ENCODE data around the gene HIVEP1. TPM values are rescaled to one million over a fixed set of nuclear protein-coding genes. Genes with fewer than 3 reads are reported as not detected.
A peak's percentile ranks its signal among the peaks of the same experiment; 100 is the strongest.

The HIVEP1 gene
- total RNA-seq, 6 donors from 2014 or later: 22.9 to 48.5 (median 30.4) TPM

DNA sequence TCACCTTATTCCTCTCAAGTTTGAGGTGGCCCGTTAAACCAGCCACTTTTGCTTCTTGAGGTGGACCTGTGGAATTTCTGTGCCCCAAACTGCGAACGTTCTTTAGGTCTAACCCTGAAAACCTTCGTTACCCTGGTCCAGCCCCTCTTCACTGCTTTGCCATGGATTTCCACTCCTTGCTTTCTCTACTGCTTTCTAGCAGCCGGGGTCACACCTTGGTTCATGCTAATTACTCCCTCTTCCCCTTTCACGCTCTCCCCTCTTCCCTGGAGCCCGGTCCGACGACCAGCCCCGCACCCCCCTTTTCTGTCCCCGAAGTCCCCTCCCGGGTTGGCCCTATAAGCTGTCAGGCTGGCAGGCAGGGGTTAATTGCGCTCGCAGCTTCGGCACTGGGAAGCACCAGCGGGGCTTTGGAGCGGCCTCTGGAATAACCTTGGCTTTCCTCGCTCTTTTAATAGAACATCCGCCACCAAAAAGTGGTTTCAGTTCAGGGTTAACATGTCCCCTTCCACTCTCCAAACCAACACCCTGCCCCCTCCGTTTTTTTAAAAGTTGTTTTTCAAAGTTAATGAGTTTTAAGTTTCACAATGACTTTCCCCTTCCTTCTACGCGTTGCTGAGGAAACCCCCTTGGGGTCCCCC is 1.4 kb upstream of the HIVEP1 start:
- 0 to 1% methylated on average over 22 of the region's 22 CpGs for WGBS, 2 donors
- DNase-seq: peak; percentile 74 to 81
- no peaks in the 10 kb centered on the region for H3K27me3 ChIP-seq
- TF ChIP-seq EP300 (IDR thresholded peaks at IDR 0.05) (no peak), POLR2A (IDR thresholded peaks at IDR 0.05) (peak in 1 of 4 donors; percentile 34)
- H3K36me3 ChIP-seq: peaks cover 0 to 3% (median 0%) of the 10 kb centered on the region in 4 donors
- peaks cover 22 to 30% (median 26%) of the 10 kb centered on the region in 4 donors for H3K4me1 ChIP-seq
- no peaks in the 10 kb centered on the region for H3K9me3 ChIP-seq
- peak overlapping the region; percentile 56 to 92 (median 88) for H3K4me3 ChIP-seq
- peak overlapping the region; percentile 95 to 98 (median 96) for H3K27ac ChIP-seq
- peak; percentile 2 to 24 for ATAC-seq (ENCODE audit: low FRiP score in 2 of 2)

GRCh38 chr6:12011276-12012037 is 655 bp upstream of the HIVEP1 start:
- TF ChIP-seq EP300 (IDR thresholded peaks at IDR 0.05) (peak in 2 of 4 donors; percentile 49 to 61), POLR2AphosphoS5 (IDR thresholded peaks at IDR 0.05) (peak in 1 of 2 donors; percentile 56), POLR2A (IDR thresholded peaks at IDR 0.05) (peak in 2 of 4 donors; percentile 53 to 57)
- TF ChIP-seq, protein P1, sequence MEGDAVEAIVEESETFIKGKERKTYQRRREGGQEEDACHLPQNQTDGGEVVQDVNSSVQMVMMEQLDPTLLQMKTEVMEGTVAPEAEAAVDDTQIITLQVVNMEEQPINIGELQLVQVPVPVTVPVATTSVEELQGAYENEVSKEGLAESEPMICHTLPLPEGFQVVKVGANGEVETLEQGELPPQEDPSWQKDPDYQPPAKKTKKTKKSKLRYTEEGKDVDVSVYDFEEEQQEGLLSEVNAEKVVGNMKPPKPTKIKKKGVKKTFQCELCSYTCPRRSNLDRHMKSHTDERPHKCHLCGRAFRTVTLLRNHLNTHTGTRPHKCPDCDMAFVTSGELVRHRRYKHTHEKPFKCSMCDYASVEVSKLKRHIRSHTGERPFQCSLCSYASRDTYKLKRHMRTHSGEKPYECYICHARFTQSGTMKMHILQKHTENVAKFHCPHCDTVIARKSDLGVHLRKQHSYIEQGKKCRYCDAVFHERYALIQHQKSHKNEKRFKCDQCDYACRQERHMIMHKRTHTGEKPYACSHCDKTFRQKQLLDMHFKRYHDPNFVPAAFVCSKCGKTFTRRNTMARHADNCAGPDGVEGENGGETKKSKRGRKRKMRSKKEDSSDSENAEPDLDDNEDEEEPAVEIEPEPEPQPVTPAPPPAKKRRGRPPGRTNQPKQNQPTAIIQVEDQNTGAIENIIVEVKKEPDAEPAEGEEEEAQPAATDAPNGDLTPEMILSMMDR (IDR thresholded peaks at IDR 0.05): no peak
- Histone ChIP-seq H3K27ac (peak overlapping the region; percentile 95 to 98 (median 96)), H3K9me3 (no peaks in the 10 kb centered on the region), H3K27me3 (no peaks in the 10 kb centered on the region), H3K4me1 (peaks cover 22 to 30% (median 26%) of the 10 kb centered on the region in 4 donors), H3K36me3 (peaks cover 0 to 6% (median 0%) of the 10 kb centered on the region in 4 donors), H3K4me3 (peak overlapping the region; percentile 46 to 92 (median 88))
- WGBS, 2 donors: 0 to 3% methylated on average over 6 to 33 of the region's 99 CpGs
- peak; percentile 93 to 97 for ATAC-seq (ENCODE audit: low FRiP score in 2 of 2)
- peak; percentile 98 to 99 for DNase-seq

- Histone ChIP-seq H3K27ac (peak overlapping the region; percentile 95 to 98 (median 96)), H3K4me1 (peaks cover 21 to 28% (median 26%) of the 10 kb centered on the region in 4 donors), H3K4me3 (peak overlapping the region; percentile 79 to 92 (median 88)), H3K27me3 (no peaks in the 10 kb centered on the region), H3K9me3 (no peaks in the 10 kb centered on the region), H3K36me3 (peaks cover 0 to 18% (median 5%) of the 10 kb centered on the region in 4 donors)
- TF ChIP-seq EP300 (IDR thresholded peaks at IDR 0.05): peak in 1 of 4 donors; percentile 32
- TF ChIP-seq POLR2A (IDR thresholded peaks at IDR 0.05): peak in 2 of 4 donors; percentile 67 to 71
- peak; percentile 35 to 86 for TF ChIP-seq POLR2AphosphoS5 (IDR thresholded peaks at IDR 0.05)
- TF ChIP-seq, protein P1 (IDR thresholded peaks at IDR 0.05): no peak
- ATAC-seq (ENCODE audit: low FRiP score in 2 of 2) (peak; percentile 49 to 52), DNase-seq (peak; percentile 85 to 92)
- 0 to 4% methylated on average over 10 to 44 of the region's 60 CpGs for WGBS, 2 donors
Observed at GRCh38 chr6:12012558-12013306, 620 bp downstream of the HIVEP1 start.

GRCh38 chr6:12013307-12013719 is 1.2 kb downstream of the HIVEP1 start:
- Histone ChIP-seq H3K4me1 (peaks cover 16 to 25% (median 23%) of the 10 kb centered on the region in 4 donors), H3K9me3 (no peaks in the 10 kb centered on the region), H3K36me3 (peaks cover 0 to 23% (median 7%) of the 10 kb centered on the region in 4 donors), H3K4me3 (peak overlapping the region; percentile 79 to 92 (median 88)), H3K27ac (peak overlapping the region; percentile 95 to 98 (median 96)), H3K27me3 (no peaks in the 10 kb centered on the region)
- DNase-seq (no peak), ATAC-seq (ENCODE audit: low FRiP score in 2 of 2) (no peak)
- TF ChIP-seq, protein P1 (IDR thresholded peaks at IDR 0.05): no peak
- peak in 1 of 4 donors; percentile 10 for TF ChIP-seq EP300 (IDR thresholded peaks at IDR 0.05)
- no peak for TF ChIP-seq POLR2AphosphoS5 (IDR thresholded peaks at IDR 0.05)
- 4 to 6% methylated on average over 13 of the region's 13 CpGs for WGBS, 2 donors

Measured in upper lobe of left lung (tissue), 6 donors.